ENCODE results near the gene PLVAP. TPM values are rescaled to one million over a fixed set of nuclear protein-coding genes. Genes with fewer than 3 reads are reported as not detected.

Gene PLVAP
- total and polyA plus RNA-seq, 2 experiments from 2014 or later = not detected

- TF ChIP-seq ZNF462 (CRISPR knock-in tag; IDR thresholded peaks at IDR 0.05) (no peak), NANOG (IDR thresholded peaks at IDR 0.05; ENCODE audit: borderline replicate concordance) (no peak), POLR2AphosphoS5 (IDR thresholded peaks at IDR 0.05; ENCODE audit: low read depth) (no peak), STAT1 (IDR thresholded peaks at IDR 0.05; ENCODE audit: unreplicated experiment) (no peak), REST (IDR thresholded peaks at IDR 0.05; ENCODE audit: unreplicated experiment) (no peak), ZNF114 (CRISPR knock-in tag; IDR thresholded peaks at IDR 0.05) (no peak), EZH2 (IDR thresholded peaks at IDR 0.05; ENCODE audit: low read depth, unreplicated experiment) (no peak), CTCF (conservative IDR thresholded peaks at IDR 0.05; ENCODE audit: low read depth in 2 of 2) (no peak), ZNF331 (CRISPR knock-in tag; IDR thresholded peaks at IDR 0.05; ENCODE audit: low read depth) (no peak)
Observed at GRCh38 chr19:17370026-17370587, 7.0 kb downstream of the PLVAP start (continued).
